Activated CD8-positive, alpha-beta T cell treated with anti-CD3 and anti-CD28 coated beads, Interleukin-2, amount 10 ng/mL, durations not matched to agents 7 days and 5 days (primary cell): ENCODE results near the gene DNAJC10. TPM values are rescaled to one million over a fixed set of nuclear protein-coding genes. Genes with fewer than 3 reads are reported as not detected.
"Not testable (repeated sequence)": the region's sequence is repeated elsewhere in the genome, so short reads cannot be mapped to it uniquely, and the experiment has no call there.

Experiments
- ATAC-seq: fragments of 150-1000 bp; cut with Tn5 transposase; one replicate; pipeline ENCODE4 v1.10.0; 2021; ENCODE audit warnings: moderate library complexity
- CTCF ChIA-PET: fragments of 350-600 bp; sonication (Branson Sonifier 250); formaldehyde crosslinking; loops from one replicate; lab custom pipeline; 2021; ENCODE audit warnings: antibody characterized with exemption; lab: Charles Lee
- POLR2A ChIA-PET: fragments of 350-600 bp; sonication (Branson Sonifier 250); formaldehyde crosslinking; loops from one replicate; lab custom pipeline; 2021; ENCODE audit warnings: antibody characterized with exemption; lab: Charles Lee
- DNase-seq: peaks from one replicate; pipeline ENCODE4 v3.0.0-alpha.2; 2020
- H3K27ac Mint-ChIP-seq: one replicate; pipeline ENCODE4 v1.8.0; 2021; ENCODE audit warnings: mild to moderate bottlenecking, mixed read lengths
- H3K27me3 Mint-ChIP-seq: one replicate; pipeline ENCODE4 v1.8.0; 2021; ENCODE audit warnings: low read depth, mixed read lengths
- H3K36me3 Mint-ChIP-seq: one replicate; pipeline ENCODE4 v1.8.0; 2021; ENCODE audit warnings: low read depth, mixed read lengths
- H3K4me1 Mint-ChIP-seq: one replicate; pipeline ENCODE4 v1.8.0; 2021; ENCODE audit warnings: low read depth, mixed read lengths
- H3K4me3 Mint-ChIP-seq: one replicate; pipeline ENCODE4 v1.8.0; 2021; ENCODE audit warnings: mild to moderate bottlenecking, mixed read lengths
- H3K9me3 Mint-ChIP-seq: one replicate; pipeline ENCODE4 v1.8.0; 2022; ENCODE audit warnings: mixed read lengths; ENCODE audit not compliant: insufficient read depth
- total RNA-seq, 2 experiments: library from RNA; stranded (reverse); gene quantifications; one replicate each; pipeline ENCODE4 v1.2.3, GENCODE V29; 2021

Gene DNAJC10
- total RNA-seq, 2 experiments from 2014 or later = 41.4 to 51.4 TPM

- DNase-seq = no peak
- Mint-ChIP-seq H3K27me3 (no peaks in the 10 kb centered on the region), H3K4me3 (no peak overlapping the region), H3K36me3 (peaks cover 35% of the 10 kb centered on the region), H3K27ac (no peak overlapping the region), H3K4me1 (peaks cover 2% of the 10 kb centered on the region), H3K9me3 (no peaks in the 10 kb centered on the region)
- ChIA-PET POLR2A (no interaction called here), CTCF (interaction anchor here (1.4 kb wide), 1 partner anchor 9 kb away, joined by 6 read pairs; no protein-coding TSS in a partner anchor)
- no peak for ATAC-seq
Observed at GRCh38 chr2:182758379-182758778, 42.3 kb downstream of the DNAJC10 start.

DNA sequence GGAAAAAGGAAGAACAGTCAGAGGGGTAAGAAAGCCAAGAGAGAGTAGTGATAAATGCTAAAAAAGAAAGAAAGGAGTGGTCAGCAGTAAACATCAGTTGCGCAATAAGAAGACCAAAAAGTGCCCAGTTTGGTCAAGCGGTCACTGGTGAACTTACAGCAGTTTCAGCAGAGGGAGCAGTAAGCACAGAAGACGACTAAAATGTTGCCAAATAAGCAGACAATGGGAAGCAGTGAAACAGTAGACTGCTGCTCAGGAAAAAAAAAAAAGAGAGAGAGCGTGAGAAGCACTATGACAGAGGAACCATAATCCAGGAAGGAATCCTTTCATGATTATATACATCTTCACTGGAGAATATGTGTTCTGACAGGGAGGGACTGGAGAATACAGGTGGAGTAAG, 45.8 kb downstream of the DNAJC10 start:
- DNase-seq (no peak), ATAC-seq (no peak)
- peaks cover 36% of the 10 kb centered on the region for H3K36me3 Mint-ChIP-seq
- no peaks in the 10 kb centered on the region for H3K27me3 Mint-ChIP-seq
- no peak overlapping the region for H3K4me3 Mint-ChIP-seq
- H3K27ac Mint-ChIP-seq = no peak overlapping the region
- ChIA-PET CTCF (interaction anchor here (1.5 kb wide), 1 partner anchor 218 kb away, joined by 3 read pairs; no protein-coding TSS in a partner anchor), POLR2A (no interaction called here)
- peaks cover 2% of the 10 kb centered on the region for H3K4me1 Mint-ChIP-seq
- H3K9me3 Mint-ChIP-seq = no peaks in the 10 kb centered on the region

- Mint-ChIP-seq H3K9me3 (no peaks in the 10 kb centered on the region), H3K27ac (no peak overlapping the region), H3K4me1 (peaks cover 2% of the 10 kb centered on the region), H3K27me3 (no peaks in the 10 kb centered on the region), H3K4me3 (no peak overlapping the region), H3K36me3 (peaks cover 39% of the 10 kb centered on the region)
- peak; percentile 27 for DNase-seq
- ATAC-seq = no peak
- POLR2A ChIA-PET = no interaction called here
- CTCF ChIA-PET = interaction anchor here (0.6 to 1.5 kb wide), 4 partner anchors 8 to 217 kb away, joined by 3 to 4 read pairs (median 3); no protein-coding TSS in a partner anchor
Observed at GRCh38 chr2:182763311-182763912, 47.4 kb downstream of the DNAJC10 start.

DNA sequence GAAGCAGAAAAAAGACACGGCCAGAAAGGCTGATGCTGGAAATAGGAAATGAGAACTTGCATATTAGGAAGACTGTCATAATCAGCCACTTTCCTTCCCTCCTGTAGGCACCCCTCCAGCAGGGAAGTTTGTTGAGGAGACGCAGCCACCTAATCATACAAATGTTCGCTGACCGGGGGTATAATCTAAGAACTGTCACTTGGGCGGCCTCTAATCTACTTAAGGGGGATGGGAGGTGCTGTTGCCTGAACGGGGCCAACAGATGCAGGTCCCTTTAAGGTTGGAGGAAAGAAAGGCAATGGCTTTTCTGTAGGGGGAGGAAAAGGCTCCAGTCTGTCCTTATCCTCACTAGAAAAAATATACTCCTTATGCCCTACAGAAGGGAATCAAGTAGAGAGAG, 50.6 kb downstream of the DNAJC10 start:
- DNase-seq = no peak
- Mint-ChIP-seq H3K27me3 (no peaks in the 10 kb centered on the region), H3K36me3 (peaks cover 59% of the 10 kb centered on the region), H3K4me1 (peaks cover 4% of the 10 kb centered on the region), H3K9me3 (peaks cover 1% of the 10 kb centered on the region), H3K4me3 (no peak overlapping the region), H3K27ac (no peak overlapping the region)
- ATAC-seq = no peak
- ChIA-PET POLR2A (no interaction called here), CTCF (interaction anchor here (1.3 kb wide), 1 partner anchor 19 kb away, joined by 3 read pairs; no protein-coding TSS in a partner anchor)

- peaks cover 2% of the 10 kb centered on the region for H3K4me1 Mint-ChIP-seq
- no peak overlapping the region for H3K27ac Mint-ChIP-seq
- H3K36me3 Mint-ChIP-seq = peaks cover 61% of the 10 kb centered on the region
- H3K4me3 Mint-ChIP-seq = no peak overlapping the region
- DNase-seq (no peak), ATAC-seq (no peak)
- no peaks in the 10 kb centered on the region for H3K27me3 Mint-ChIP-seq
- ChIA-PET CTCF (interaction anchor here (1.0 to 1.5 kb wide), 4 partner anchors 10 to 212 kb away, joined by 3 to 7 read pairs (median 6); no protein-coding TSS in a partner anchor), POLR2A (no interaction called here)
- H3K9me3 Mint-ChIP-seq = peaks cover 10% of the 10 kb centered on the region
Observed at GRCh38 chr2:182767578-182767977, 51.5 kb downstream of the DNAJC10 start.

DNA sequence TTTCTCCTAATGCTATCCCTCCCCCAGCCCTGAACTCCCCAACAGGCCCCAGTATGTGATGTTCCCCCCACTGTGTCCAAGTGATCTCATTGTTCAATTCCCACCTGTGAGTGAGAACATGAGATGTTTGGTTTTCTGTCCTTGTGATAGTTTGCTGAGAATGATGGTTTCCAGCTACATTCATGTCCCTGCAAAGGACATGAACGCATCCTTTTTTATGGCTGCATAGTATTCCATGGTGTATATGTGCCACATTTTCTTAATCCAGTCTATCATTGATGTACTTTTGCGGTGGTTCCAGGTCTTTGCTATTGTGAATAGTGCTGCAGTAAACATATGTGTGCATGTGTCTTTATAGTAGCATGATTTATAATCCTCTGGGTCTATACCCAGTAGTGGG, 52.9 kb downstream of the DNAJC10 start:
- H3K4me3 Mint-ChIP-seq, CTCF ChIA-PET, H3K9me3 Mint-ChIP-seq: not testable (repeated sequence)

DNA sequence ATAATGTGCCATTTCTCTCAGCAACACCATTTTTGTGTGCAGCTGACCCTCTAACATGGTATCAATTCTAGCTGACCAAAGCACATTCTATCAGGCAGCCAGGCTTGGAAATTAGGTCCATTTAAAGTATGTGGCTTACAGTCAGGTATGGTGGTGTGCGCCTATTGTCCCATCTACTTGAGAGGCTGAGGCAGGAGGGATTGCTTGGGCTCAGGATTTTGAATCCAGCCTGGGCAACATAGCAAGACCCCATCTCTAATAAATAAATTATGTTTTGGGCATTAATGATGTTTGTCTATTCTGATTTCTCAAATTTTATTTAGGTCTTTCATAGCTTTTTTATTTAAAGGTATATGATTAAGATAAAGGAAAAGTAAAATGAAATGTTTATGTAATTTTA, 63.3 kb downstream of the DNAJC10 start:
- no peak for ATAC-seq
- Mint-ChIP-seq H3K27me3 (no peaks in the 10 kb centered on the region), H3K4me1 (no peaks in the 10 kb centered on the region), H3K36me3 (peaks cover 30% of the 10 kb centered on the region), H3K4me3 (no peak overlapping the region), H3K27ac (no peak overlapping the region), H3K9me3 (no peaks in the 10 kb centered on the region)
- POLR2A ChIA-PET = no interaction called here
- no peak for DNase-seq
- CTCF ChIA-PET = no interaction called here

More for the DNA sequence above, 52.9 kb downstream of the DNAJC10 start:
- H3K27me3 Mint-ChIP-seq, H3K27ac Mint-ChIP-seq, POLR2A ChIA-PET, DNase-seq, H3K4me1 Mint-ChIP-seq, ATAC-seq: not testable (repeated sequence)
- peaks cover 69% of the 10 kb centered on the region for H3K36me3 Mint-ChIP-seq

- H3K4me1 Mint-ChIP-seq, H3K9me3 Mint-ChIP-seq, H3K4me3 Mint-ChIP-seq, CTCF ChIA-PET, ATAC-seq, DNase-seq, H3K27ac Mint-ChIP-seq, POLR2A ChIA-PET, H3K27me3 Mint-ChIP-seq: not testable (repeated sequence)
- peaks cover 23% of the 10 kb centered on the region for H3K36me3 Mint-ChIP-seq
Observed at GRCh38 chr2:182781099-182781498, 65.0 kb downstream of the DNAJC10 start.

DNA sequence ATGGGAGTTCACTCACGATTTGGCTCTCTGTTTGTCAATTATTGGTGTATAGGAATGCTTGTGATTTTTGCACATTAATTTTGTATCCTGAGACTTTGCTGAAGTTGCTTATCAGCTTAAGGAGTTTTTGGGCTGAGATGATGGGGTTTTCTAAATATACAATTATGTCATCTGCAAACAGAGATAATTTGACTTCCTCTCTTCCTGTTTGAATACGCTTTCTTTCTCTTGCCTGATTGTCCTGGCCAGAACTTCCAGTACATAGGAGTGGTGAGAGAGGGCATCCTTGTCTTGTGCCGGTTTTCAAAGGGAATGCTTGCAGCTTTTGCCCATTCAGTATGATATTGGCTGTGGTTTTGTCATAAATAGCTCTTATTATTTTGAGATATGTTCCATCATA, 66.6 kb downstream of the DNAJC10 start:
- CTCF ChIA-PET, POLR2A ChIA-PET, DNase-seq, ATAC-seq, H3K27me3 Mint-ChIP-seq, H3K27ac Mint-ChIP-seq, H3K4me3 Mint-ChIP-seq, H3K4me1 Mint-ChIP-seq, H3K9me3 Mint-ChIP-seq: not testable (repeated sequence)
- H3K36me3 Mint-ChIP-seq = peaks cover 20% of the 10 kb centered on the region

DNA sequence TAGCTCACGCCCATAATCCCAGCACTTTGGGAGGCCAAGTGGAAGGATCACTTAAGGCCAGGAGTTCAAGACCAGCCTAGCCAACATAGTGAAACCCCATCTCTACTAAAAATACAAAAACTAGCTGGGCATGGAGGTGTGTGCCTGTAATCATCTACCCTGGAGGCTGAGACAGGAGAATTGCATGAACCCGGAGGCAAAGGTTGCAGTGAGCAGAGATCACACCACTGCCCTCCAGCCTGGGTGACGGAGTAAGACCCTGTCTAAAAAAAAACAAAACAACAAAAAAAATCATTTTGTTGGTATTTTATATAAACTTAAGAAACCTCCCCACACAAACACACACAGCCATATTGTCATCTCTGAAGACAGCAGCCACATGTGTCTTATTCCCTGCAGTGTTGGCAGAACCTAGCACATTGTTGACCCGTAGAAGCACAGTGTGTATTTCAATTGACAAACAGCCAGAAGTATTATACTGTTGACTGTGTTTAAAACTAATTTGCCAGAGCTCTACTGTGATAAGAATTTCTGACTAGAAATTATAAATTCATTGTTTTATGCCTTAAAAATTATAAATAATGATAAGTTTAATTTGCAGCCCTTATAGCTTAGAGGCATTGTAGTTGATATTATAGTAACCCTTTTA, 68.1 kb downstream of the DNAJC10 start:
- ChIA-PET POLR2A (no interaction called here), CTCF (interaction anchor here (0.6 to 1.6 kb wide), 4 partner anchors 17 to 348 kb away, joined by 3 to 9 read pairs (median 5); no protein-coding TSS in a partner anchor)
- Mint-ChIP-seq H3K4me1 (no peaks in the 10 kb centered on the region), H3K27ac (no peak overlapping the region), H3K4me3 (no peak overlapping the region), H3K36me3 (peaks cover 16% of the 10 kb centered on the region), H3K9me3 (no peaks in the 10 kb centered on the region), H3K27me3 (no peaks in the 10 kb centered on the region)
- ATAC-seq (no peak), DNase-seq (no peak)

GRCh38 chr2:182784777-182785176, 68.7 kb downstream of the DNAJC10 start:
- Mint-ChIP-seq H3K9me3 (no peaks in the 10 kb centered on the region), H3K27me3 (no peaks in the 10 kb centered on the region), H3K36me3 (peaks cover 16% of the 10 kb centered on the region), H3K27ac (no peak overlapping the region), H3K4me1 (no peaks in the 10 kb centered on the region), H3K4me3 (no peak overlapping the region)
- DNase-seq = no peak
- CTCF ChIA-PET = interaction anchor here (0.6 to 1.6 kb wide), 6 partner anchors 17 to 348 kb away, joined by 3 to 9 read pairs (median 4); no protein-coding TSS in a partner anchor
- POLR2A ChIA-PET = no interaction called here
- ATAC-seq = no peak

DNA sequence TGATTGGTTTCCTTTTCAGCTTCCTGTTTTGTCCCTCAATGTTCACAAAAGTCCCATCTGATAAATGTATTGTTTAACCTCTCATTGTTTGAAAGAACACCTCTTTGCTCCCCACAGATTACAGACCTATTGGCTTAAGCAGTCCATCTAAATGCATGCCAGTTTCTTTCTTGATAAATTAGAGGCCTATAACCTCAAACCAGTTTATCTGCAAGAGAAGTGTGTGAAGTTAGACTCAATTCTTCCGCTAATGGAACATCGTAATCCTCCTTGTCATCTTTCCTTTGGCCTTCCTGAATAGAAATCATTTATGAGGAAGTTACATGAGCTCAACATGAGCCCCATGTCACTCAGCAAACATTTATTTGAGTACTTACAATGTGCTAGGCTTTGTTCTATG, 76.4 kb downstream of the DNAJC10 start:
- ChIA-PET POLR2A (no interaction called here), CTCF (no interaction called here)
- no peaks in the 10 kb centered on the region for H3K4me1 Mint-ChIP-seq
- H3K4me3 Mint-ChIP-seq = no peak overlapping the region
- H3K9me3 Mint-ChIP-seq = no peaks in the 10 kb centered on the region
- DNase-seq (no peak), ATAC-seq (no peak)
- H3K27ac Mint-ChIP-seq = no peak overlapping the region
- peaks cover 9% of the 10 kb centered on the region for H3K27me3 Mint-ChIP-seq
- no peaks in the 10 kb centered on the region for H3K36me3 Mint-ChIP-seq
